ENCODE results near the gene CALN1.
"Not testable (repeated sequence)": the region's sequence is repeated elsewhere in the genome, so short reads cannot be mapped to it uniquely, and the experiment has no call there.

The CALN1 gene

GRCh38 chr7:72097226-72097625, 314.9 kb downstream of the CALN1 start:
- no peak for DNase-seq
- no peak for ATAC-seq

DNA sequence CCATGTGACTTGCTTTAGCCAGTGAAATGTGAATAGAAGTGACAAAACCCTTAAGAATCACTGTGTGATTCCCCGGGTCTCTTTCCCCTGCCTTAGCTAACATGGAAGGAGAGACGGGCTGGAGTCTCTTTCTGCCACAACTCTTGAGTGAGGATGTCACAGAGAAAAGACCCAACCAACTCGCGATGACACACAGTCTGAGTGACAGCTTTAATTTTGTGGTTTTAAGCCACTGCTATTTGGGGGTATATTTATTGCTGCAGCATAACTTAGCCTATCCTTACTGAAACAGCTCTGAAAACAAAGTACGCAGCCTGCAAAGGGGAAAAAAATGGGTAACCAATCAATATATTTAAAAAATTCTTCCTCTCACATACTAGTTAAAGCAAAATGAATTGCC, 319.4 kb downstream of the CALN1 start:
- ATAC-seq (no peak), DNase-seq (no peak)

DNA sequence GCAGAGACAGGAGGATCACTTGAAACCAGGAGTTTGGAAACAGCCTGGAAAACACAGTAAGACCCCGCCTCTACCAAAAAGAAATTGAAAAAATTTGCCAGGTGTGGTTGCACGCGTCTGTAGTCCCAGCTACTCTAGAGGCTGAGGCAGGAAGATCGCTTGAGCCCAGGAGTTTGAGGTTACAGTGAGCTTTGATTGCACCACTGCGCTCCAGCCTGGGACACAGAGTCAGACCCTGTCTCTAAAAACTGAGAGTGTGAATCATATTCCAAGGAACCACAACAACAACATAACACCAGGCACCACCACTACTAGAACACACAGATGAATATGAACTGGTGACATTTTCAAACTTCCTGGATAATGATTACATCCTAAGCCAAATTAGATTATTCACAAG, 324.2 kb downstream of the CALN1 start:
- no peak for DNase-seq
- no peak for ATAC-seq

- no peak for ATAC-seq
- no peak for DNase-seq
Observed at GRCh38 chr7:72080865-72081510, 331.1 kb downstream of the CALN1 start.

DNA sequence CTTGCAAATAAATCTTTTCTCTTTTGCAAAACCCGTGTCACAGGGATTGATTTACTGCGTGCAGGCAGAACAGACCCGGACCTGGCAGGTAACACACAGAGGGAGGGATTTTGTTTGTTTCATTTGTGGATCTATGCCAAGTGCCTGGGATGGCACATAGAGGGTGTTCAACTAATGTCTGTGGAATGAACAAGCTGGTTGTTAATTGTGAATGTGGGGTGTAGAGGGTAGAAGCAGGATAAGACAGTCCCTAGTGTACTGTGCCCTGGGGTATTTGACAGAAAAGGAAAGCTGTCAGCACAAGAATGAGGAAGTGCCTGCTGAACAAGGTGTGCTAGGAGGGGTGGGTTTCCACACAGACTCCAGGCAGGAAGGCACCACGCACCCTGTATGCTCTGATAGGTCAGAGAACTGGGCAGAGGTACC, 331.8 kb downstream of the CALN1 start:
- no peak for DNase-seq
- no peak for ATAC-seq

DNA sequence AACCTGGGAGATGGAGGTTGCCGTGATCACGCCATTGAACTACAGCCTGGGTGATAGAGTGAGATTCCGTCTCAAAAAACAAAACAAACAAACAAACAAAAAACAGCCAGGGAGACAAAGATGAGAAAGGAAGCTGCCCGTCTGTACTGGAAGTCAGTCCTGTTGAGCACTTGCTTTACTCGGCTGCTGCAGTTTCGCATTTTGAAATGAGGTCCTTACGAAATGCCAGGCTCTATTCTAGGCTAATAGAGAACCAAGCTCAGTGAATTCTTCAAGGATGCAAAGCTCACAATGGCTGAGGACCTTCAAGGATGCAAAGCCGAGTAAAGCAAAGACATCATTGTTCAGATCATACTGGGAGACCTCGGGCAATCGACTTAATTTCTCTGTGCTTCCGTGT, 333.3 kb downstream of the CALN1 start:
- DNase-seq (no peak), ATAC-seq (no peak)

DNA sequence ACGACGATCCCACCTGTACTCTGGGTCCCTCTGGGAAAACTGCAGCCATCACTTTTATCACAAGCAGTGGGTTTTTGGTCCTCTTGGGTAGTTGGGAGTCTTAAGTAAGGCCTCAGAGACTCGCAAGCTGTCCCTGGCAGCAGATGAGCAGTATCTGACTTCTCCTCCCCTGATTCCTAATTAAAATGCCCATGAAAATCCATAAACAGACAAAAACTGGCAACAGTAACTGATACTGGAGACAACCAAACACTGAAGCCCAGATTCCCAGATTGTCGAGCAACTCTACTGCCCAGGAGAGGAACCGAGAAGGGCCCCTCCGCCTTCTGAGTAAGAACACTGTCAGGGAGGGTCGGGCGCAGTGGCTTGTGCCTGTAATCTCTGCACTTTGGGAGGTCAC, 333.8 kb downstream of the CALN1 start:
- no peak for ATAC-seq
- no peak for DNase-seq

GRCh38 chr7:72077786-72078185, 334.4 kb downstream of the CALN1 start:
- ATAC-seq: no peak
- no peak for DNase-seq

DNA sequence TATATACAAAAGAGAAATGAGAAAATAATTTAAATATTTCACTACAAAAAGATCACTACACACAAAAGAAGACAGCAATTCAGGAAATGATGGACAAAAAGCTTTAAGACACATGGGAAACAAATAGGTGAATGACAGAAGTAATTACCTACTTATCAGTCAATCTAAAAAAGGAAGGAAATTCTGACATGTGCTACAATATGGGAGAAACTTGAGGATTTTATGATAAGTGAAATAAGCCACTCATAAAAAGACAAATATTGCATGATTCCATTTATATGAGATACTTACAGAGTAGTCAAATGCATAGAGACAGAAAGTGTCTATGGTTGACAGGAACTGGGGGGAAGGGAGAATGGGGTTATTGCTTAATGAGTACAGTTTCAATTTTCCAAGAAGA, 339.2 kb downstream of the CALN1 start:
- ATAC-seq: no peak

GRCh38 chr7:72069263-72069662, 342.9 kb downstream of the CALN1 start:
- ATAC-seq: no peak
- no peak for DNase-seq

More for the DNA sequence above, 339.2 kb downstream of the CALN1 start:
- no peak for DNase-seq

GRCh38 chr7:72065764-72066163, 346.4 kb downstream of the CALN1 start:
- not testable (repeated sequence) for DNase-seq, ATAC-seq

DNA sequence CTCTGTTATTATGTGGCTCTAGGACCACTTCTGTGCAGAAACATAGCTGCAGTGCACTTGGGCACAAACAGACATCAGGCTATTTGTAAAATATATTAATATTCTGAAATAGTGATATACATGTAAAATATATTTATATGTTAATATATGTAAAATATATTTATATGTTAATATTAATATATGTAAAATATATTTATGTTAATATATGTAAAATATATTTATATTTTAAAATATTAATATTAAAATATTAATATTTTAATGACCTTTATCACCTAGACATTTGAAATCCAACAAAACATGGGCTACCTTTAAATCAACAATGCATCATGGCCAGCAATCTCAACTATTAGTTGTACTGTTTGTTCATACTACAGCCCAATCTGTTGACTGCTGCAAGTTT, 347.2 kb downstream of the CALN1 start:
- no peak for ATAC-seq

DNA sequence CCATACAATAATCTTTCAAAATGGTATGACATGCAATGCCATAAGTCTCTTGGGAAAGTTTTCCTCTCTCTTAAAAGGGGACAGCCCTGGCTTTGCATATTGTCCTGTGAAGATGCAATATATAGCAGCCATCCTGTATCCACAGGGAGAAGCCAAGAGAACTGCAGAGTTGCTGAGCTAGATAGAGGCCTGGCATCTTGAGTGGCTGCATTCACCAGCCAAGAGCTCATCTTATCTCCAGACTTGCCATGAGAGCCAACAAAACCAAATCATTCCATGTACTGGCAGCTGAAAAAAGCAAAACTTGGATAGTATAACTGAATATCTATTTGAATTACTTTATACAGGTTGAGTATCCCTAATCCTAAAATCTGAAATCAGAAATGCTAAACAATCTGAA, 348.8 kb downstream of the CALN1 start:
- ATAC-seq (no peak), DNase-seq (no peak)

More for the DNA sequence above, 347.2 kb downstream of the CALN1 start:
- DNase-seq: no peak

DNA sequence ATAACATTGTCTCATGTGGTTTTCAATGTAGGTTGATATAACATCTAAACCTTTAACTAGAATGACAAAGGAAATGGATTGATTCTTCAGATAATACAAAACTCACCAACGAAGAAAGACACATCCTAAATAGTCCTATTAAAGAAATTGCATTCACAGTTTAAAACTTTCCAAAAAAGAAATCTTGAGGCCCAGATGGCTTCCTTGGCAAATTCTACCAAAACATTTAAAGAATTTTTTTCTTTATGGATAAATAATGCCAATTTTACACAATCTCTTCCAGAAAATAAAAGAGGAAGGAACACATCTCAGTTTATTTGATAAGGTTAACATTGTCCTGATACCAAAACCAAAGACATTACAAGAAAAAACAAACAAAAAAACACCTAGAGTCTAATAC, 349.5 kb downstream of the CALN1 start:
- no peak for ATAC-seq
- no peak for DNase-seq

DNA sequence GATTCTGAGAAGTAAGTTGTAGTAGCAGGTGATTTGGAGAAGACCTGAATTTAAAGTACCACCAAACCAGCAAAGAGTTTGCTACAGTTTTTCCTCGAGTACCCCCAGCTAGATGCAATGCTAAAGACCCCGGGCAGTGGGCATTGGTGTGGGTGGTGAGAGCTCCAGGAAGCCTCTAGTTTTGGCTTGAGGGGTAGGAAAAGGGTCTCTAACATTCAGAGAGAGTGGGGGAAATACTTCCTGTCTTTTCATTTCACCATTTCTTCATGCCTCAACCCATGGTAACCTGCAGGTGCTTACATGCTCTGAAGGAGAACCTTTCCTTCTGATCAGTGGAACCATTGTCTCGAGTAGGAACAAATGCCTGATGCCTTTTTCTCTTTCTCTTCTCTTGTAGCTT, 352.2 kb downstream of the CALN1 start:
- ATAC-seq: no peak
- DNase-seq: no peak

DNA sequence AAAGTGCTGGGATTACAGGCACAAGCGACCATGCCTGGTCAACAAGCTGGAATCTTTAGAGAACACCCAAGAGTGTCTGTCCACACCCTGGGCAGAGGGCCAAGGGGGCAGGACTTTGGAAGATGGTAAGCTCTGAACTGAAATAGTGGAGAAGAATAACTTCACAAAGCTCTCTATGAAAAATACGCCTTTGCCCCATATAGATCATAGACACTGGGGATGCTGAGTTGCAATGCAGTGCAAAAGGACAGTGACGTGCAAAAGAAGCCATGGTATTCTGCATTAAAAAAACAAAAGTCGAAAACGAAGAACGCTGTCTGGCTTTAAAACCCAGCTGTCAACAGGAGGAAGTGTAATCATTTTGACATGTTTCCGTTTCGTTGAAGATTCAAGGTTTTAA, 353.6 kb downstream of the CALN1 start:
- DNase-seq: no peak
- ATAC-seq: no peak

DNA sequence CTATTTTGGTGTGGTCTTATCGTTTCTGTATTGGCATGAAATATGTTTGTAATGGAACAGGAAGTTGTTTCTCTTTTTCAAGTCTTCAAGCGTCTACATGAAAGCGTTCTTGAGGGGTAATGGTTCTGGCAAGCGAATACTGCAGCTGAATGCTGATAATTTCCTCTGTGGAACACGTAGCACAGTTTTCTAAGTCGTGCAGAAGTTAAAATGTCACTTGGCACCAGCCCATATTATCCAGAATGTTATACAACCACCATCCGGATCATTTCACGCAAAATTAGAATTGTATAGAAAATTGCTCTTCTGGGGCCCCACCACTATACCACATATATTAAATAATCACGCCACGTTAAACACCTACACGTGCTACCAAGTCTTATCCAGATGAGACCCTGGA, 354.3 kb downstream of the CALN1 start:
- no peak for ATAC-seq

DNA sequence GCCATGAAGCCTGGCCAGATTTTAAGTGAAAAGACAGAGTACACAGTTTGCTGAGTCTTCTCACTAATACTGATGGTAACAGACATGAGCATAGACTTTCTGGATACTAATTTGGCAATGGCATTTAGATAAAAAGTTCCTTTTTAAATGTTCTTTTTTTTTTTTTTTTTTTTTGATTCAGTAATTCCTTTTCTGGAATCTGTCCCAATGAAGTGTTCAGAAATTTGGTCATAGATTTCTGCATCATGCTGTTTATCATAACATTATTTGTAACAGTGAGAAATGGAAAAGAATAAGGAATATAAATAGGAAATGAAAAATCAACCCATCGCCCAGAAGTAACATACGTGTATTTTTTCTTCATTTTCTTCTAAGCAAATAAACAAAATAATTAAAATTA, 354.9 kb downstream of the CALN1 start:
- DNase-seq: no peak
- no peak for ATAC-seq

More for the DNA sequence above, 354.3 kb downstream of the CALN1 start:
- no peak for DNase-seq

- ATAC-seq (no peak), DNase-seq (no peak)
Observed at GRCh38 chr7:72055426-72055825, 356.7 kb downstream of the CALN1 start.

GRCh38 chr7:72053292-72053691, 358.8 kb downstream of the CALN1 start:
- DNase-seq: no peak

DNA sequence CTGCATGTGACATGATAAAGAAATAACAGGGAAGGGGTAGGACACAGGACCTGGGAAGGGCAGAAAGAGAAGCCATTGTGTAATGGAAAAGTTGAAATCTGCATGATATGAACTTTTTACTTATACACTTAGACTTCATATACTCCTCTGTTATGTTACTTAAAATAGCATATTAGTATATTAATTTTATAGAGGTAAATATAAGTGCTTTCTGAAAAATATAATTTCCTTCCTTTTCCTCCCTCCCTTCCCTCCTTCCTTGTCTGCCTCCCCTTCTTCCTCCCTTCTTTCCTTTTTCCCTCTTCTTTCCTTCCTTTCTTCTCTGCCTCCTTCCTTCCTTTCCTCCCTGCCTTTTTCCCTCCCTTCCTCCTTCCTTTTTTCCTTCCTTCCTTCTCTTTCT, 363.7 kb downstream of the CALN1 start:
- DNase-seq: no peak
- ATAC-seq: no peak

More at GRCh38 chr7:72053292-72053691, 358.8 kb downstream of the CALN1 start:
- no peak for ATAC-seq

DNA sequence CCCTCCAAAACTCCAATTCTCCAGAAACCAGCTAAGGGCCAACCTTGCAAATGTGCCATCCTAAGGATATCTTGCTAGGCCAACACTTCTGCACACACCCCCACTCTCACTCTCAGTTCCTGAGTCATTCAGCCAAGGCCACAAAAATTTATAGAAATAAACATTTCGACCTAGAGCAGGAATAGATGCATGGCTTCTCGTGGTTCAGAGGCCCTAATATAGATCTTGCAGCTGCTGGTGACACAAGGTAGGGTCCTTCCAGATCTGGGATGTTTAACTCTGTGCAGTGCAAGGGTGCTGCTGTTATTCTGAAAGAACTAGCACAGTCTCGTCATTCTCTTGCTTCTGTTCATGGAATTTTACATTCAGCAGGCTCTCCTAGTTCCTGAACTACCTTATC, 369.3 kb downstream of the CALN1 start:
- ATAC-seq (no peak), DNase-seq (no peak)

GRCh38 chr7:72040641-72041040, 371.5 kb downstream of the CALN1 start:
- DNase-seq: no peak
- no peak for ATAC-seq

GRCh38 chr7:72039460-72039859, 372.7 kb downstream of the CALN1 start:
- ATAC-seq (no peak), DNase-seq (no peak)

Data from stimulated activated naive CD8-positive, alpha-beta T cell treated with anti-CD3 and anti-CD28 coated beads, Interleukin-15, Interleukin-2, amounts not matched to agents 100 U/mL and 50 U/mL, for 24 hours (primary cell).